ENCODE results near the gene MICU2. TPM values are rescaled to one million over a fixed set of nuclear protein-coding genes. Genes with fewer than 3 reads are reported as not detected.
"Not testable (repeated sequence)": the region's sequence is repeated elsewhere in the genome, so short reads cannot be mapped to it uniquely, and the experiment has no call there.

Gene MICU2
- total RNA-seq, 1 donor = 57.7 TPM

- no peak for TF ChIP-seq CTCF (IDR thresholded peaks at IDR 0.05; ENCODE audit: insufficient read depth, low read length)
- no peak for DNase-seq (ENCODE audit: low read depth)
- no peak overlapping the region for H3K4me3 ChIP-seq (ENCODE audit: low read depth, low read length)
Observed at GRCh38 chr13:21569686-21570085, 34.3 kb downstream of the MICU2 start.

GRCh38 chr13:21568854-21569253 is 35.1 kb downstream of the MICU2 start:
- no peak for TF ChIP-seq CTCF (IDR thresholded peaks at IDR 0.05; ENCODE audit: insufficient read depth, low read length)
- DNase-seq (ENCODE audit: low read depth) = no peak
- H3K4me3 ChIP-seq (ENCODE audit: low read depth, low read length) = no peak overlapping the region

GRCh38 chr13:21567714-21568113 is 36.3 kb downstream of the MICU2 start:
- DNase-seq (ENCODE audit: low read depth) = no peak
- no peak for TF ChIP-seq CTCF (IDR thresholded peaks at IDR 0.05; ENCODE audit: insufficient read depth, low read length)
- no peak overlapping the region for H3K4me3 ChIP-seq (ENCODE audit: low read depth, low read length)

GRCh38 chr13:21557995-21558394 is 46.0 kb downstream of the MICU2 start:
- TF ChIP-seq CTCF (IDR thresholded peaks at IDR 0.05; ENCODE audit: insufficient read depth, low read length) = peak; percentile 35
- no peak overlapping the region for H3K4me3 ChIP-seq (ENCODE audit: low read depth, low read length)
- DNase-seq (ENCODE audit: low read depth) = no peak

GRCh38 chr13:21556051-21556450 is 47.9 kb downstream of the MICU2 start:
- H3K4me3 ChIP-seq (ENCODE audit: low read depth, low read length) = no peak overlapping the region
- TF ChIP-seq CTCF (IDR thresholded peaks at IDR 0.05; ENCODE audit: insufficient read depth, low read length) = no peak
- no peak for DNase-seq (ENCODE audit: low read depth)

- DNase-seq (ENCODE audit: low read depth); H3K4me3 ChIP-seq (ENCODE audit: low read depth, low read length): not testable (repeated sequence)
Observed at GRCh38 chr13:21553261-21553660, 50.7 kb downstream of the MICU2 start.

DNA sequence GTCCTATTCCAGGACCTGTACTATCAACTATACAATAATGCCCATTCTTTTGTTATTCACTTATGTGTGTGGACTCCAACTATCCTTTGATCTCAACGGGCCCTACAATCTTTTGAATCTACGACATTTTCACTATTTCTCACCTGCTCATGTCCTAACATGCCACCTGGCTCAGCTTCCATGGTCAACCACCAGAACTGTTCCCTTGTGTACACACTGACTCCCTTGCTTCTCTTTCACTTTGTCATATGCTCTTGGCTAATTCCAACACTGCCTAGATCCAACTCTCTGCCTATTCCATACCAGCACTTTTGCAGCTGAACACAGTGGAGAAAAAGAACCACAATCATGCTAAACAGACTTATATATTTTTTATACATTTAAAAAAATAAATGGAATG is 53.1 kb downstream of the MICU2 start:
- DNase-seq (ENCODE audit: low read depth) = no peak
- H3K4me3 ChIP-seq (ENCODE audit: low read depth, low read length) = no peak overlapping the region
- TF ChIP-seq CTCF (IDR thresholded peaks at IDR 0.05; ENCODE audit: insufficient read depth, low read length) = no peak

Measured in fibroblast of the aortic adventitia (primary cell).